Ovary (tissue), 9 donors: ENCODE results near the gene NKAIN2. TPM values are rescaled to one million over a fixed set of nuclear protein-coding genes. Genes with fewer than 3 reads are reported as not detected.

Experiments used
- DNase-seq, 5 donors: peaks; one replicate each; pipeline ENCODE4 v3.0.0-alpha.2; 2019 to 2020
- H3K27ac ChIP-seq, 2 donors: fragments of 200-600 bp; one replicate each; pipeline versions ENCODE4 v1.5.1 to v1.8.0; 2019 to 2022
- H3K27me3 ChIP-seq: fragments of 200-600 bp; one replicate; pipeline ENCODE4 v1.8.0; 2022
- H3K36me3 ChIP-seq: fragments of 200-600 bp; sonication (generic); one replicate; pipeline ENCODE4 v1.5.1; 2019
- H3K4me1 ChIP-seq: one replicate; pipeline ENCODE4 v1.8.1; 2013; ENCODE audit warnings: mild to moderate bottlenecking, moderate library complexity; ENCODE audit not compliant: insufficient read depth
- H3K4me3 ChIP-seq: fragments of 200-600 bp; sonication (generic); one replicate; pipeline ENCODE4 v1.5.1; 2017
- H3K9me3 ChIP-seq, 2 donors: fragments of 200-600 bp in 1 of 2; sonication (generic) in 1 of 2; one replicate each; pipeline versions ENCODE4 v1.5.1 to v1.8.1; 2013 to 2019; ENCODE audit warnings: mild to moderate bottlenecking in 1 of 2, moderate library complexity in 1 of 2
- EP300 ChIP-seq: sonication (generic); formaldehyde crosslinking; IDR thresholded peaks from one replicate; pipeline ENCODE4 v1.6.1; 2017; ENCODE audit warnings: antibody characterized with exemption
- POLR2A ChIP-seq: fragments of 450-650 bp; IDR thresholded peaks from one replicate; pipeline ENCODE4 v1.6.1; 2017; ENCODE audit warnings: antibody characterized with exemption, mild to moderate bottlenecking, moderate library complexity
- WGBS, 3 donors: extraction: QIAGEN DNeasy Blood & Tissue Kit in 1 of 3; methylation state at CpG; one replicate each; pipeline versions ENCODE4 v1.1.5 to v1.1.7; 2013 to 2017; 5-methylcytosine and 5-hydroxymethylcytosine counted together
- intact Hi-C, 4 donors: fragments of 100-400 bp; cut with DNase I; formaldehyde crosslinking; loops; one replicate each; pipeline versions ENCODE4 v1.11.0 to v1.15.1; 2022 to 2023
- polyA plus RNA-seq, 2 donors: library from polyadenylated mRNA; stranded (reverse); fragments of 200-250 nt in 1 of 2; fragments of 350-450 nt in 1 of 2; fragmentation: Illumina TruSeq in 1 of 2; extraction: RNeasy Lipid Tissue Mini Kit (QIAGEN cat#74804) in 1 of 2; gene quantifications; one replicate each; pipeline ENCODE4 v1.2.3, GENCODE V29; 2013 to 2014
- total RNA-seq, 7 donors: library from RNA; depleted of rRNA in 2 of 7; stranded (reverse); fragments of >200 nt in 2 of 7; fragmentation: NEBNext Ultra II Directional in 3 of 7; extraction: Animal tissue kit (Norgen Biotek cat#: 25700) in 3 of 7; gene quantifications; one replicate each; pipeline versions ENCODE4 v1.1.0 to v1.2.4, GENCODE V29; 2016 to 2023
- TF ChIP-seq, protein P1 (sequence below), 3 donors: fragments of 450-650 bp in 2 of 3; fragments of 200-600 bp in 1 of 3; IDR thresholded peaks; one replicate each; pipeline versions ENCODE4 v1.5.1 to v1.8.0; 2016 to 2022; ENCODE audit warnings: antibody characterized with exemption in 3 of 3, mild to moderate bottlenecking in 1 of 3
- donor health status: DM: no; HTN: no; CAD: no; lungs with moderate emphysema.
- donor health status: DM: no; HTN: no; CAD: no.
- donor health status: Bipolar disorder and iron deficiency.
- donor health status: DM: yes; HTN: yes; CAD: no.
- donor health status: DM: no; HTN: no; CAD: no.
- donor health status: DM: yes; HTN: yes; CAD: no.

NKAIN2 gene
- total and polyA plus RNA-seq, 9 donors, result 0.13 to 1.0 (median 0.40) TPM; not detected in 4

DNA sequence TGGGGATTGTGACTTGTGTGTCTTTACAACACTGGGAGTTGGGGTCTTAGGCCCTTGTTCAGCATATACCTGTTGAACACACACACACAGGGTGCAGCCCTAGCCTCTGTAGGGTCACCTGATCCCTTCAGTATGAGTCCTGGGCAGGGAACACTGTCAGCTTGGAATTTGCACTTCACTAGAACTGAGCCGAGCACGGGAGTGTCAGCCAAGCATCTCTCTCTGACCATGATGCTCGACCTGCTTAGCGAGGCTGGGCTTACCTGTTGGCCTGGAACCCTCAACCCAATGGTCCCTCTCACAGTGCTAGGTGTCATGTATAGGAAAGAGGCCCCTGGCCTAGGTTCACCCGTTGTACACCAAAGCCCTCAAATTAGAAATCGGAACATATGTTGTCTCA is 96.1 kb downstream of the NKAIN2 start:
- no peak overlapping the region for H3K27ac ChIP-seq
- intact Hi-C loops, result no loop called here
- WGBS, 3 donors, result 90 to 97% (median 90%) methylated on average over 6 of the region's 6 CpGs
- no peaks in the 10 kb centered on the region for H3K36me3 ChIP-seq
- DNase-seq, result no peak
- H3K27me3 ChIP-seq, result no peaks in the 10 kb centered on the region
- H3K4me1 ChIP-seq, result no peaks in the 10 kb centered on the region
- TF ChIP-seq POLR2A (no peak), EP300 (no peak)
- TF ChIP-seq, protein P1, sequence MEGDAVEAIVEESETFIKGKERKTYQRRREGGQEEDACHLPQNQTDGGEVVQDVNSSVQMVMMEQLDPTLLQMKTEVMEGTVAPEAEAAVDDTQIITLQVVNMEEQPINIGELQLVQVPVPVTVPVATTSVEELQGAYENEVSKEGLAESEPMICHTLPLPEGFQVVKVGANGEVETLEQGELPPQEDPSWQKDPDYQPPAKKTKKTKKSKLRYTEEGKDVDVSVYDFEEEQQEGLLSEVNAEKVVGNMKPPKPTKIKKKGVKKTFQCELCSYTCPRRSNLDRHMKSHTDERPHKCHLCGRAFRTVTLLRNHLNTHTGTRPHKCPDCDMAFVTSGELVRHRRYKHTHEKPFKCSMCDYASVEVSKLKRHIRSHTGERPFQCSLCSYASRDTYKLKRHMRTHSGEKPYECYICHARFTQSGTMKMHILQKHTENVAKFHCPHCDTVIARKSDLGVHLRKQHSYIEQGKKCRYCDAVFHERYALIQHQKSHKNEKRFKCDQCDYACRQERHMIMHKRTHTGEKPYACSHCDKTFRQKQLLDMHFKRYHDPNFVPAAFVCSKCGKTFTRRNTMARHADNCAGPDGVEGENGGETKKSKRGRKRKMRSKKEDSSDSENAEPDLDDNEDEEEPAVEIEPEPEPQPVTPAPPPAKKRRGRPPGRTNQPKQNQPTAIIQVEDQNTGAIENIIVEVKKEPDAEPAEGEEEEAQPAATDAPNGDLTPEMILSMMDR (IDR thresholded peaks at IDR 0.05), result no peak
- H3K4me3 ChIP-seq, result no peak overlapping the region
- H3K9me3 ChIP-seq, result no peaks in the 10 kb centered on the region

DNA sequence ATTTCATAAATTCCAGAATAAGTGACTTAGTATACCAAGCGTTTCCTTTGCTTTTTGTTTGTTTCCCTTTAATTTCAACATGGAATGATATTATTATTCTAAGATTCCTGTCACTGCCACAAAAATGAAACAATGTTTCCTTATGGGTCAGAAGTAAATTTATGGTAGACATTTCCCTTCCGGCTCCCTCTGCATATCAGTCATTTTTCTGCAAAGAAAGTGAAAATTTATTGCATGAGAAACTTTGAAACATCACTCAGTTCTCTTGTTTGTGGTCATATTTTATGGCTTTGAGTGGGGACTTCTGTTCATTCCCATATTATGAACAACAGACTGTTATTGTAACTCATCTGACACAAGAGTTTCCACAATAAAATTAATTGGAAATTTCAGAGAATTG is 97.8 kb downstream of the NKAIN2 start:
- Histone ChIP-seq H3K36me3 (no peaks in the 10 kb centered on the region), H3K27ac (no peak overlapping the region), H3K9me3 (no peaks in the 10 kb centered on the region), H3K27me3 (no peaks in the 10 kb centered on the region), H3K4me1 (no peaks in the 10 kb centered on the region), H3K4me3 (no peak overlapping the region)
- no peak for DNase-seq
- WGBS, 3 donors, result 27 to 49% (median 46%) methylated on average over 2 of the region's 2 CpGs
- intact Hi-C loops, result no loop called here
- TF ChIP-seq POLR2A (no peak), EP300 (no peak)
- TF ChIP-seq, protein P1 (IDR thresholded peaks at IDR 0.05), result no peak

DNA sequence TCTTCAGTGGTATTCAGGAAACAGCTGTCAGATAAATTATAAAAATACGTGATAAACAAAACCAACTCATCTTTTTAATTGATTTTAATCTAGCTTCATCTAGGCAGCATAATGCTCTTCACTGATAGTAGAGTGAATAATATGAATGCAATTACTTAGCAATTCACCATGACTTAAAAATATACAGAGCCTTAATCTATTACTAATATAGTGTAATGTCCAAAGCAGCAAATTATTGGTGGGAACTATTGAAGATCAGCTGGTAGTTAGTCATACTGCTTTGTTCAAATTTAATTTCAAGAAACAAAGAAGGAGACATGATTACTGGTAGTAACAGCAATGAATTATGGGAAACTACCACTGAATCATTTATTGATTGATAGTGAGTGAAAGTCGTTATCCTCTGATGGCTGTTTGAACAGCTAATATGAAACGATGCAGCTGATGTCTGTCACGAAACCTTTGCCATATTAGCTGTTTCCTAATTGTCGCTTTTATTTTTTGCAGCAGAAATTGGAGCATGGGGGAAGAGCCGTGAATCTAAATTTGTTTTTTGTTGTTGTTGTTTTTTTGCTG is 99.2 kb downstream of the NKAIN2 start:
- H3K9me3 ChIP-seq, result no peaks in the 10 kb centered on the region
- no peaks in the 10 kb centered on the region for H3K36me3 ChIP-seq
- intact Hi-C loops, result no loop called here
- no peak overlapping the region for H3K27ac ChIP-seq
- WGBS, 3 donors, result 86 to 88% (median 87%) methylated on average over 6 of the region's 6 CpGs
- TF ChIP-seq, protein P1 (IDR thresholded peaks at IDR 0.05), result no peak
- TF ChIP-seq EP300, result no peak
- no peak for TF ChIP-seq POLR2A
- H3K4me3 ChIP-seq, result no peak overlapping the region
- no peak for DNase-seq
- H3K27me3 ChIP-seq, result no peaks in the 10 kb centered on the region
- no peaks in the 10 kb centered on the region for H3K4me1 ChIP-seq

DNA sequence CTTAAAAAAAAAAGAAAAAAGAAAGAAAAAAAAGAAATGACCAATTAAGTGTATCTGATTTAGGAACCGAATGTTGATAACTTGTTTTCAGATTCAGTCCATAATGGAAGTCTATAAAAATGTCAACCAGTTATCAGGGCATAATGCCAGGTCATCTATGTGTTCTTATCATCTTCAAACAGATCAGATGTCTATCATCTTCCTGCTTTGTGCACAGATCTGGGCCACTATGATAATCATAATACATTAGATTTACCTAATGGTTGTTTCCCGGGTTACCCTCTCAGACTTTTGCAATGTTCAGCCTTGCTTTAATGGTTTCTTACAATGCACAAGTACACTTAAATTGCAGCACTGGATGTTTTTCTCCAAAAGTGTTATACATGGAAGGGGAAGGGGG is 100.6 kb downstream of the NKAIN2 start:
- H3K36me3 ChIP-seq, result no peaks in the 10 kb centered on the region

More for the DNA sequence above, 100.6 kb downstream of the NKAIN2 start:
- intact Hi-C loops, result no loop called here
- no peak for DNase-seq
- Histone ChIP-seq H3K27ac (no peak overlapping the region), H3K9me3 (no peaks in the 10 kb centered on the region), H3K4me1 (no peaks in the 10 kb centered on the region), H3K27me3 (no peaks in the 10 kb centered on the region), H3K4me3 (no peak overlapping the region)
- TF ChIP-seq EP300 (no peak), POLR2A (no peak)
- TF ChIP-seq, protein P1 (IDR thresholded peaks at IDR 0.05), result no peak
- 91 to 93% (median 93%) methylated on average over 2 of the region's 2 CpGs for WGBS, 3 donors
